CD14-positive monocyte (primary cell): ENCODE data around the gene ARID1B. TPM values are rescaled to one million over a fixed set of nuclear protein-coding genes. Genes with fewer than 3 reads are reported as not detected.

ENCODE experiments used
- DNase-seq, 3 donors: peaks; one replicate each; pipeline ENCODE4 v3.0.0-alpha.2; 2011 to 2022
- H2AFZ ChIP-seq: 2 replicates; pipeline ENCODE4 v1.6.0; 2012; ENCODE audit warnings: mild to moderate bottlenecking, low read depth, low read length, inconsistent platforms; ENCODE audit not compliant: insufficient read depth, poor library complexity, severe bottlenecking
- H3K27ac ChIP-seq, 2 donors: 1 replicate in 1 of 2; 2 replicates in 1 of 2; pipeline ENCODE4 v1.5.1; 2012 to 2013; ENCODE audit warnings: low read length in 2 of 2, control low read depth in 1 of 2, inconsistent platforms in 1 of 2, low read depth in 1 of 2, mild to moderate bottlenecking in 1 of 2
- H3K27me3 ChIP-seq, 2 donors: one replicate each; pipeline versions ENCODE4 v1.6.0 to v1.6.1; 2011 to 2013; ENCODE audit warnings: low read length in 2 of 2; ENCODE audit not compliant: control insufficient read depth in 2 of 2, insufficient read depth in 2 of 2
- H3K36me3 ChIP-seq, 2 donors: replicated peaks in 1 of 2; 1 replicate in 1 of 2; 2 replicates in 1 of 2; pipeline versions ENCODE4 v1.5.1 to v1.6.1; 2012 to 2013; ENCODE audit warnings: low read length in 2 of 2, control low read depth in 1 of 2, inconsistent platforms in 1 of 2, mild to moderate bottlenecking in 1 of 2; ENCODE audit not compliant: insufficient read depth in 2 of 2, control insufficient read depth in 1 of 2
- H3K4me1 ChIP-seq, 2 donors: 1 replicate in 1 of 2; 2 replicates in 1 of 2; pipeline versions ENCODE4 v1.5.1 to v1.6.1; 2012 to 2013; ENCODE audit warnings: low read length in 2 of 2, control low read depth in 1 of 2, inconsistent platforms in 1 of 2, mild to moderate bottlenecking in 1 of 2, moderate library complexity in 1 of 2; ENCODE audit not compliant: insufficient read depth in 2 of 2, control insufficient read depth in 1 of 2
- H3K4me2 ChIP-seq: replicated peaks from 2 replicates; pipeline ENCODE3; 2012; ENCODE audit warnings: low read length, moderate library complexity, mild to moderate bottlenecking; ENCODE audit not compliant: poor library complexity, severe bottlenecking; ENCODE audit errors: extremely low read depth
- H3K4me3 ChIP-seq, 3 experiments: fragments of 200-600 bp in 1 of 3; sonication (generic) in 1 of 3; replicated peaks in 1 of 3; 1 replicate in 2 of 3; 2 replicates in 1 of 3; pipeline ENCODE4 v1.5.1; 2011 to 2013; ENCODE audit warnings: low read length in 3 of 3, mild to moderate bottlenecking in 3 of 3, control low read depth in 2 of 3, low read depth in 2 of 3, inconsistent platforms in 1 of 3, moderate library complexity in 1 of 3
- H3K79me2 ChIP-seq: 2 replicates; pipeline ENCODE4 v1.6.0; 2012; ENCODE audit warnings: mild to moderate bottlenecking, control low read depth, inconsistent platforms, low read length, moderate library complexity; ENCODE audit not compliant: insufficient read depth
- H3K9ac ChIP-seq: 2 replicates; pipeline ENCODE4 v1.6.0; 2017; ENCODE audit warnings: low read length, mild to moderate bottlenecking; ENCODE audit not compliant: insufficient read depth, poor library complexity, severe bottlenecking
- H3K9me3 ChIP-seq, 2 donors: replicated peaks in 1 of 2; 1 replicate in 1 of 2; 2 replicates in 1 of 2; pipeline versions ENCODE4 v1.5.1 to v1.6.1; 2012 to 2013; ENCODE audit warnings: low read length in 2 of 2, control low read depth in 1 of 2; ENCODE audit not compliant: control insufficient read depth in 1 of 2, insufficient read depth in 1 of 2
- H4K20me1 ChIP-seq: 2 replicates; pipeline ENCODE4 v1.6.0; 2012; ENCODE audit warnings: mild to moderate bottlenecking, low read length, control low read depth, moderate library complexity; ENCODE audit not compliant: insufficient read depth
- H3K27ac Mint-ChIP-seq, 7 donors: one replicate each; pipeline ENCODE4 v1.8.0; 2020; ENCODE audit warnings: mild to moderate bottlenecking in 7 of 7, mixed read lengths in 7 of 7, moderate library complexity in 6 of 7, inconsistent platforms in 2 of 7
- H3K27me3 Mint-ChIP-seq, 3 donors: one replicate each; pipeline ENCODE4 v1.8.0; 2021 to 2022; ENCODE audit warnings: low read depth in 3 of 3, mild to moderate bottlenecking in 3 of 3, mixed read lengths in 3 of 3, moderate library complexity in 3 of 3, inconsistent platforms in 1 of 3
- H3K36me3 Mint-ChIP-seq, 2 donors: one replicate each; pipeline ENCODE4 v1.8.0; 2020; ENCODE audit warnings: mixed read lengths in 2 of 2, inconsistent platforms in 1 of 2, mild to moderate bottlenecking in 1 of 2
- H3K4me1 Mint-ChIP-seq: one replicate; pipeline ENCODE4 v1.8.0; 2020; ENCODE audit warnings: mild to moderate bottlenecking, mixed read lengths
- H3K4me3 Mint-ChIP-seq, 2 donors: one replicate each; pipeline ENCODE4 v1.8.0; 2020; ENCODE audit warnings: mild to moderate bottlenecking in 2 of 2, mixed read lengths in 2 of 2, moderate library complexity in 1 of 2
- H3K9me3 Mint-ChIP-seq, 7 donors: one replicate each; pipeline ENCODE4 v1.8.0; 2020 to 2022; ENCODE audit warnings: mixed read lengths in 7 of 7, mild to moderate bottlenecking in 6 of 7, moderate library complexity in 6 of 7, inconsistent platforms in 2 of 7
- WGBS: methylation state at CpG from one replicate; pipeline ENCODE4 v1.1.5; 2013; ENCODE audit warnings: missing lambda C conversion rate; ENCODE audit not compliant: insufficient coverage; 5-methylcytosine and 5-hydroxymethylcytosine counted together
- intact Hi-C, 2 donors: fragments of 100-400 bp; cut with micrococcal nuclease; formaldehyde crosslinking; loops; one replicate each; pipeline versions ENCODE4 v1.15.0 to v1.15.1; 2023
- polyA plus RNA-seq, 3 donors: library from polyadenylated mRNA; depleted of rRNA in 1 of 3; unstranded in 2 of 3; stranded (reverse) in 1 of 3; fragments of 300-500 nt in 2 of 3; fragments of >200 nt in 1 of 3; fragmentation: Illumina TruSeq in 2 of 3; gene quantifications; 1 replicate in 2 of 3; 2 replicates in 1 of 3; pipeline ENCODE4 v1.2.3, GENCODE V29; 2012 to 2021
- TF ChIP-seq, protein P1 (sequence below): fragments of 200-600 bp; IDR thresholded peaks from one replicate; pipeline ENCODE4 v1.8.0; 2022; ENCODE audit warnings: antibody characterized with exemption, mild to moderate bottlenecking

Gene ARID1B
- polyA plus RNA-seq, 3 donors: 3.2 to 22.1 (median 3.8) TPM

GRCh38 chr6:157221817-157222175, 444.6 kb downstream of the ARID1B start:
- Mint-ChIP-seq H3K27ac (peak overlapping the region in 2 of 7 donors; percentile 20 to 76), H3K9me3 (peaks cover 0 to 2% (median 0%) of the 10 kb centered on the region in 7 donors), H3K36me3 (peaks cover 0 to 8% of the 10 kb centered on the region in 2 donors), H3K27me3 (peaks cover 25 to 43% (median 32%) of the 10 kb centered on the region in 3 donors), H3K4me3 (peak overlapping the region; percentile 78 to 98), H3K4me1 (peaks cover 28% of the 10 kb centered on the region)
- WGBS: 85% methylated on average over 11 of the region's 11 CpGs
- H3K36me3 ChIP-seq: no peaks in the 10 kb centered on the region
- no peaks in the 10 kb centered on the region for H4K20me1 ChIP-seq
- TF ChIP-seq, protein P1, sequence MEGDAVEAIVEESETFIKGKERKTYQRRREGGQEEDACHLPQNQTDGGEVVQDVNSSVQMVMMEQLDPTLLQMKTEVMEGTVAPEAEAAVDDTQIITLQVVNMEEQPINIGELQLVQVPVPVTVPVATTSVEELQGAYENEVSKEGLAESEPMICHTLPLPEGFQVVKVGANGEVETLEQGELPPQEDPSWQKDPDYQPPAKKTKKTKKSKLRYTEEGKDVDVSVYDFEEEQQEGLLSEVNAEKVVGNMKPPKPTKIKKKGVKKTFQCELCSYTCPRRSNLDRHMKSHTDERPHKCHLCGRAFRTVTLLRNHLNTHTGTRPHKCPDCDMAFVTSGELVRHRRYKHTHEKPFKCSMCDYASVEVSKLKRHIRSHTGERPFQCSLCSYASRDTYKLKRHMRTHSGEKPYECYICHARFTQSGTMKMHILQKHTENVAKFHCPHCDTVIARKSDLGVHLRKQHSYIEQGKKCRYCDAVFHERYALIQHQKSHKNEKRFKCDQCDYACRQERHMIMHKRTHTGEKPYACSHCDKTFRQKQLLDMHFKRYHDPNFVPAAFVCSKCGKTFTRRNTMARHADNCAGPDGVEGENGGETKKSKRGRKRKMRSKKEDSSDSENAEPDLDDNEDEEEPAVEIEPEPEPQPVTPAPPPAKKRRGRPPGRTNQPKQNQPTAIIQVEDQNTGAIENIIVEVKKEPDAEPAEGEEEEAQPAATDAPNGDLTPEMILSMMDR: no peak
- DNase-seq: no peak
- H3K4me2 ChIP-seq: peak overlapping the region; percentile 75
- H3K9ac ChIP-seq: no peak overlapping the region
- H2AFZ ChIP-seq: peak overlapping the region; percentile 84
- peak overlapping the region in 1 of 3 experiments; percentile 76 for H3K4me3 ChIP-seq
- H3K4me1 ChIP-seq: peaks cover 21 to 30% of the 10 kb centered on the region in 2 donors
- H3K27ac ChIP-seq: no peak overlapping the region
- peaks cover 0 to 6% of the 10 kb centered on the region in 2 donors for H3K27me3 ChIP-seq
- intact Hi-C loops: no loop called here
- no peaks in the 10 kb centered on the region for H3K9me3 ChIP-seq
- no peaks in the 10 kb centered on the region for H3K79me2 ChIP-seq

- peak overlapping the region; percentile 16 to 98 for H3K4me3 Mint-ChIP-seq
- TF ChIP-seq, protein P1: no peak
- Histone ChIP-seq H3K9ac (peak overlapping the region; percentile 23), H3K4me1 (peaks cover 21 to 30% of the 10 kb centered on the region in 2 donors), H3K4me2 (peak overlapping the region; percentile 69), H3K36me3 (no peaks in the 10 kb centered on the region), H3K27ac (no peak overlapping the region), H3K4me3 (peak overlapping the region in 1 of 3 experiments; percentile 49), H4K20me1 (no peaks in the 10 kb centered on the region), H3K9me3 (no peaks in the 10 kb centered on the region), H3K79me2 (no peaks in the 10 kb centered on the region), H3K27me3 (peaks cover 0 to 6% of the 10 kb centered on the region in 2 donors), H2AFZ (peak overlapping the region; percentile 59)
- 73% methylated on average over 17 of the region's 17 CpGs for WGBS
- peak overlapping the region in 4 of 7 donors; percentile 15 to 84 (median 62) for H3K27ac Mint-ChIP-seq
- peaks cover 0 to 2% (median 0%) of the 10 kb centered on the region in 7 donors for H3K9me3 Mint-ChIP-seq
- H3K27me3 Mint-ChIP-seq: peaks cover 26 to 43% (median 29%) of the 10 kb centered on the region in 3 donors
- intact Hi-C loops: no loop called here
- H3K36me3 Mint-ChIP-seq: peaks cover 0 to 8% of the 10 kb centered on the region in 2 donors
- peaks cover 28% of the 10 kb centered on the region for H3K4me1 Mint-ChIP-seq
- DNase-seq: no peak
These were observed 445.2 kb downstream of the ARID1B start for GRCh38 chr6:157222201-157222981.
